Caki2 (cell line): Measurements from ENCODE around the gene MAL. TPM values are rescaled to one million over a fixed set of nuclear protein-coding genes. Genes with fewer than 3 reads are reported as not detected.
"Not testable (repeated sequence)": the region's sequence is repeated elsewhere in the genome, so short reads cannot be mapped to it uniquely, and the experiment has no call there.

Experiments used
- DNase-seq: peaks from one replicate; pipeline ENCODE4 v3.0.0-alpha.2; 2015; ENCODE audit warnings: low read depth
- in situ Hi-C: cut with HindIII; loops from 2 replicates; pipeline ENCODE4 v1.10.0; 2016; ENCODE audit warnings: low sequenced_read_pairs, low pct_unique_long_range_greater_than_20kb, mixed read lengths
- total RNA-seq: library from RNA; depleted of rRNA; stranded (reverse); fragments of >200 nt; shearing (Covaris generic); gene quantifications from 2 replicates; pipeline ENCODE4 v1.2.3, GENCODE V29; 2014; ENCODE audit warnings: low replicate concordance

Gene MAL
- total RNA-seq, 1 experiment from 2014 or later: 1.4 TPM

- in situ Hi-C loops: no loop called here
- no peak for DNase-seq
These were observed 44.0 kb downstream of the MAL start for GRCh38 chr2:95069465-95069864.

GRCh38 chr2:95071856-95072255, 46.3 kb downstream of the MAL start:
- no peak for DNase-seq
- in situ Hi-C loops: no loop called here

- no peak for DNase-seq
- in situ Hi-C loops: no loop called here
These were observed 46.9 kb downstream of the MAL start for GRCh38 chr2:95072424-95072823.

DNA sequence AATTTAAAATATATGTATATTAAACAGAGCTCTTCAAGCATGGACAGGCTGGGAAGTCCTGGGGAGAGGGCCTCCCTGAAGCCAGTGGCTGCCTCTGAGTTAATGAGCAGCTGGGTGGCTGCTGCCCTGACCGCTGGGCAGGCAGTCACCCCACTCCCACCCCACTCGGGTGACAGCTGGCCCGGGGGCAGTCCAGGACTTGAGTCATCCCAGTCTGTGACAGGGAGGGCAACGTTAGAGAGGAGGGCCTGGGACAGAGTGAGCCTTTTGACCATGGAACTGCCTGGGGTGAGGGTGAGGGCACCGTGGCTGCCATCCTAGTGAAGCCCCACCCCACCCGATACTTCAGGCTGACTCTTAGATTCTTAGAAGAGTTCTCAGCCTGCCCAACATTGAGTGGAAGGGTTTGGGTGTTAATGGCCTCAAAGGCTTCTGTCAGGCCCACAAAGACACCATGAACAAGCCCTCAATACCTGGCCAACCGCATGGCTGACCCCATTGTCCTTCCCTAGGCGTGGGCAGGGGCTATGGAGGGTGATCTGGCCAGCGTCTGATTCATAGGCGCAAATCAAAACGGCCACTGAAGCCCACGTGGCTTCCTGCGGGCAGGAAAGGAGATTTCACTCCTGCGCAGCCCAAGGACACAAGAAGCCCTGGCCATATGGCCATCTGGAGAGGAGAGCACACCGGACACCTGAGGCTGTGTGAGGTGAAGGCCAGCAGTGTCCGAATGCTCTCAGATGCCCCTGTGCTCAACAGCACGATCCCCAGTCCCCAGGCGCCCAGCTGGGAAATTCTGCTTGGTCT, 48.6 kb downstream of the MAL start:
- DNase-seq: peak; percentile 62
- in situ Hi-C loops: no loop called here

- in situ Hi-C loops: no loop called here
- DNase-seq: no peak
These were observed 49.3 kb downstream of the MAL start for GRCh38 chr2:95074663-95075439.

GRCh38 chr2:95075440-95076132, 50.1 kb downstream of the MAL start:
- in situ Hi-C loops: no loop called here

GRCh38 chr2:95076705-95077529, 51.4 kb downstream of the MAL start:
- in situ Hi-C loops: no loop called here
- peak; percentile 75 for DNase-seq

More at GRCh38 chr2:95075440-95076132, 50.1 kb downstream of the MAL start:
- no peak for DNase-seq

DNA sequence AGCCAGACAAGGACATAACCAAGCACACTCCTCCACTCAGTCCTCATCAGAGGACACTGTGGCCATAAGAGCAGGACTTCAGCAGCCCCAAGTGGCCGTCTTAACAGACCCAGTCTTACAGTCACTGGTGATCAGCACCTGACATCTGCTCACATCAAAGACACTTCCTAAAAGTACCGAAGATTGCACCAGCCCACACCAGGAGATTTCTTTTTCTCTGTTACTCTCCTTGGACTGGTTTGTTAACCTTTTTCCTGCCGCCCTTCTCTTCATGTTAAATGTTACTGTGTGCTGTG, 52.0 kb downstream of the MAL start:
- in situ Hi-C loops: no loop called here
- DNase-seq: no peak

- in situ Hi-C loops: no loop called here
- DNase-seq: no peak
These were observed 52.5 kb downstream of the MAL start for GRCh38 chr2:95077861-95078603.

DNA sequence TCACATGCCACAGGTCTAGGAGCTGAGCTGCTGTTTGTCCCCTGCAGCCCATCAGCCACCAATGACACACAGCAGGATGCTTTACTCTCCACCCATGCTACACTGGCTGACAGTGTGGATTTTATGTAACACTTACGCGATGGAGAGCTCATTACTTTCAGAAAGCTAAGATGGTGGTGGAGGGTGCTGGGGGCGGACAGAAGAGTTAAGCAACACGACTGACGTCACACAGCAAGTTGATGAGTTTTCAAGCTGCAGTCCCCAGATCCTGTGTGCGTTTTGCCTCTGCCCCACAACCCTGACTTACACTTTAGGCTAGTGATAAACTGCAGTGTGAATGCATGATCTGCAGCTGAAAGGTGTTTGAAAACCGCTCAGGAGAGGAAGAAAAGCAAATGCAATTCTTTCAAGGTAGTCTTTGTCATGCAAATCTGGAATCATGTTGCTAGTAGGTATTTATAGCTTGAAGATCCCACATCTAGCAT, 53.7 kb downstream of the MAL start:
- DNase-seq: no peak
- in situ Hi-C loops: no loop called here

- no peak for DNase-seq
- in situ Hi-C loops: no loop called here
These were observed 57.0 kb downstream of the MAL start for GRCh38 chr2:95082477-95082876.

- in situ Hi-C loops: no loop called here
These were observed 60.5 kb downstream of the MAL start for GRCh38 chr2:95086017-95086416.

DNA sequence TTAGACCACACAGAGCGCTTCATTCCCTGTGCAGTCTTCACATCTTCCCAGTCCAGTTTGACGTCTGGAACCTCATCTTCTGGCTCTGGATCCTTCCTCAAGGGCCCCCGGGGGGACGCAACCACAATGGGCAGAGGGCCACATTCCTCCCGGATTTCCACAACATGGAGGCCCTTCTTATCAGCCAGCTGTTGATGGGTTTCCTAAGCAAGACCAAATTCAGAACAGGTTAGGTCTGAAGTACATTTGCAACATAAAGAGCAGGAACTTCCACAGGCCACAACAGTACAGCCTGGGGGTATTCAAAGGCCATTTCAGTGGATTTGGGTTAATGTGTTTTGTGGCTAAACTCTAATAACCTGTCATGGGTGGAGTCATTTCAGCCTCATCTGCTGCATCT, 61.9 kb downstream of the MAL start:
- DNase-seq: no peak
- in situ Hi-C loops: no loop called here

More at GRCh38 chr2:95086017-95086416, 60.5 kb downstream of the MAL start:
- peak; percentile 51 for DNase-seq

GRCh38 chr2:95091885-95092555, 66.5 kb downstream of the MAL start:
- in situ Hi-C loops: no loop called here
- no peak for DNase-seq

- in situ Hi-C loops, DNase-seq: not testable (repeated sequence)
These were observed 72.8 kb downstream of the MAL start for GRCh38 chr2:95098273-95098672.

GRCh38 chr2:95099910-95100309, 74.4 kb downstream of the MAL start:
- in situ Hi-C loops: no loop called here
- no peak for DNase-seq
